ENCODE results near the gene MARK3. TPM values are rescaled to one million over a fixed set of nuclear protein-coding genes. Genes with fewer than 3 reads are reported as not detected.

Gene MARK3
- total RNA-seq, 1 donor from 2014 or later, result 99.4 TPM

GRCh38 chr14:103416916-103417315 lies 31.7 kb downstream of the MARK3 start:
- no peak for DNase-seq
- no peak overlapping the region for H3K4me3 ChIP-seq
- TF ChIP-seq CTCF (IDR thresholded peaks at IDR 0.05), result no peak
- H3K4me1 ChIP-seq, result peaks cover 19% of the 10 kb centered on the region
- H3K9me3 ChIP-seq, result no peaks in the 10 kb centered on the region
- intact Hi-C loops (cut with DNase I), result no loop called here
- peaks cover 43% of the 10 kb centered on the region for H3K36me3 ChIP-seq
- H3K27me3 ChIP-seq (ENCODE audit: low read depth), result no peaks in the 10 kb centered on the region
- ATAC-seq, result no peak
- H3K27ac ChIP-seq, result no peak overlapping the region

GRCh38 chr14:103418481-103418818 lies 33.2 kb downstream of the MARK3 start:
- DNase-seq, result no peak
- no peak overlapping the region for H3K27ac ChIP-seq
- H3K4me3 ChIP-seq, result no peak overlapping the region
- ATAC-seq, result peak; percentile 69 to 70
- no peaks in the 10 kb centered on the region for H3K9me3 ChIP-seq
- intact Hi-C loops (cut with DNase I), result no loop called here
- TF ChIP-seq CTCF (IDR thresholded peaks at IDR 0.05), result no peak
- peaks cover 31% of the 10 kb centered on the region for H3K4me1 ChIP-seq
- no peaks in the 10 kb centered on the region for H3K27me3 ChIP-seq (ENCODE audit: low read depth)
- peaks cover 30% of the 10 kb centered on the region for H3K36me3 ChIP-seq

GRCh38 chr14:103421556-103421955 lies 36.3 kb downstream of the MARK3 start:
- H3K9me3 ChIP-seq, result no peaks in the 10 kb centered on the region
- peaks cover 32% of the 10 kb centered on the region for H3K4me1 ChIP-seq
- H3K36me3 ChIP-seq, result peaks cover 4% of the 10 kb centered on the region
- intact Hi-C loops (cut with DNase I), result no loop called here
- ATAC-seq, result no peak
- H3K27ac ChIP-seq, result no peak overlapping the region
- no peak for TF ChIP-seq CTCF (IDR thresholded peaks at IDR 0.05)
- no peaks in the 10 kb centered on the region for H3K27me3 ChIP-seq (ENCODE audit: low read depth)
- no peak overlapping the region for H3K4me3 ChIP-seq
- no peak for DNase-seq

GRCh38 chr14:103423050-103423461 lies 37.8 kb downstream of the MARK3 start:
- no peaks in the 10 kb centered on the region for H3K36me3 ChIP-seq
- H3K9me3 ChIP-seq, result no peaks in the 10 kb centered on the region
- DNase-seq, result no peak
- peaks cover 33% of the 10 kb centered on the region for H3K4me1 ChIP-seq
- H3K4me3 ChIP-seq, result no peak overlapping the region
- ATAC-seq, result peak in 1 of 2 donors; percentile 30
- TF ChIP-seq CTCF (IDR thresholded peaks at IDR 0.05), result no peak
- H3K27ac ChIP-seq, result no peak overlapping the region
- no peaks in the 10 kb centered on the region for H3K27me3 ChIP-seq (ENCODE audit: low read depth)
- intact Hi-C loops (cut with DNase I), result no loop called here

GRCh38 chr14:103427485-103428443 lies 42.5 kb downstream of the MARK3 start:
- Histone ChIP-seq H3K4me3 (no peak overlapping the region), H3K9me3 (no peaks in the 10 kb centered on the region), H3K36me3 (peaks cover 8% of the 10 kb centered on the region), H3K4me1 (peaks cover 32% of the 10 kb centered on the region), H3K27me3 (ENCODE audit: low read depth) (no peaks in the 10 kb centered on the region), H3K27ac (no peak overlapping the region)
- ATAC-seq, result peak; percentile 11 to 51
- TF ChIP-seq CTCF (IDR thresholded peaks at IDR 0.05), result no peak
- DNase-seq, result no peak
- intact Hi-C loops (cut with DNase I), result no loop called here
